KMS-11 (cell line): ENCODE results near the gene TMEM63B.

Source experiments
- H2AFZ ChIP-seq: fragments of 200-600 bp; sonication (generic); 2 replicates; pipeline ENCODE4 v1.6.1; 2016; ENCODE audit warnings: antibody characterized with exemption, mixed run types, low read depth
- H3K27ac ChIP-seq: fragments of 200-600 bp; sonication (generic); 2 replicates; pipeline ENCODE4 v1.6.1; 2016; ENCODE audit warnings: mild to moderate bottlenecking, mixed run types
- H3K27me3 ChIP-seq: fragments of 200-600 bp; sonication (generic); 2 replicates; pipeline ENCODE4 v1.6.1; 2017; ENCODE audit warnings: mild to moderate bottlenecking, low read depth, mixed run types, moderate library complexity; ENCODE audit not compliant: insufficient read depth
- H3K36me3 ChIP-seq: fragments of 200-600 bp; sonication (generic); 2 replicates; pipeline ENCODE4 v1.6.1; 2017; ENCODE audit warnings: mild to moderate bottlenecking, mixed run types; ENCODE audit not compliant: insufficient read depth
- H3K4me1 ChIP-seq: fragments of 200-600 bp; sonication (generic); 2 replicates; pipeline ENCODE4 v1.6.1; 2016; ENCODE audit warnings: mild to moderate bottlenecking, low read depth, mixed run types; ENCODE audit not compliant: poor library complexity, severe bottlenecking
- H3K4me2 ChIP-seq: fragments of 200-600 bp; sonication (generic); 2 replicates; pipeline ENCODE4 v1.7.0; 2016; ENCODE audit warnings: mild to moderate bottlenecking, mixed run types
- H3K4me3 ChIP-seq: fragments of 200-600 bp; sonication (generic); IDR thresholded peaks from 2 replicates; pipeline ENCODE4 v1.6.1; 2017; ENCODE audit warnings: low read depth, low read length, mixed read lengths; ENCODE audit not compliant: insufficient read depth
- H3K79me2 ChIP-seq: fragments of 200-600 bp; sonication (generic); 2 replicates; pipeline ENCODE4 v1.6.1; 2016; ENCODE audit warnings: low read depth, mixed run types; ENCODE audit not compliant: insufficient read depth
- H3K9ac ChIP-seq: fragments of 200-600 bp; sonication (generic); 2 replicates; pipeline ENCODE4 v1.6.1; 2016; ENCODE audit warnings: mild to moderate bottlenecking, mixed run types
- H4K20me1 ChIP-seq: fragments of 200-600 bp; sonication (generic); 2 replicates; pipeline ENCODE4 v1.6.1; 2016; ENCODE audit warnings: mild to moderate bottlenecking, mixed run types; ENCODE audit not compliant: insufficient read depth
- TF ChIP-seq, protein P1 (sequence below): fragments of 200-600 bp; sonication (generic); conservative IDR thresholded peaks from 2 replicates; pipeline ENCODE4 v1.6.1; 2017; ENCODE audit warnings: low read depth, mild to moderate bottlenecking, antibody characterized with exemption, low read length, moderate library complexity, mixed read lengths

TMEM63B gene

DNA sequence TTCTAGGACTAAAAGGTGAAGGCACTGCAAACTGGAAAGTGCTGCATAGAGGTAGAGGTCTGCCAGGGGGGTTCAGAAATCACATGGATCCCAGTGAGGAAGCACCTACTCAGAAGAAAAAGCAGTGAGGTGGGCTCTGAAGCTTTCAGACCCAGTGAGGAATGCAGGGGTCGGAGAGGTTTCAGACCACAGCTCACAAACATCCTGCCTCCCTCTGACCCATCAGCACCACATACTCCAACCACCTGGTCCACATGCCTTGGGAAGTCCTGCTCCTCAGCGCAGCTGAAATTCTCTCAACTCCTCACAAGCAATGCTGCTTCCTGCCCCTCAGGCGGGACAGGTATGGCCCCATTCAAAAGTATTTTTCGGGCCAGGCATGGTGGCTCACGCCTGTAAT lies 20.3 kb upstream of the TMEM63B start:
- Histone ChIP-seq H3K9ac (no peak overlapping the region), H3K79me2 (no peaks in the 10 kb centered on the region; the same call in 1 of the 2 replicates), H3K27ac (no peak overlapping the region), H3K27me3 (no peaks in the 10 kb centered on the region), H4K20me1 (no peaks in the 10 kb centered on the region), H3K4me3 (no peak overlapping the region), H2AFZ (no peak overlapping the region), H3K4me1 (no peaks in the 10 kb centered on the region), H3K36me3 (no peaks in the 10 kb centered on the region), H3K4me2 (no peak overlapping the region)
- TF ChIP-seq, protein P1, sequence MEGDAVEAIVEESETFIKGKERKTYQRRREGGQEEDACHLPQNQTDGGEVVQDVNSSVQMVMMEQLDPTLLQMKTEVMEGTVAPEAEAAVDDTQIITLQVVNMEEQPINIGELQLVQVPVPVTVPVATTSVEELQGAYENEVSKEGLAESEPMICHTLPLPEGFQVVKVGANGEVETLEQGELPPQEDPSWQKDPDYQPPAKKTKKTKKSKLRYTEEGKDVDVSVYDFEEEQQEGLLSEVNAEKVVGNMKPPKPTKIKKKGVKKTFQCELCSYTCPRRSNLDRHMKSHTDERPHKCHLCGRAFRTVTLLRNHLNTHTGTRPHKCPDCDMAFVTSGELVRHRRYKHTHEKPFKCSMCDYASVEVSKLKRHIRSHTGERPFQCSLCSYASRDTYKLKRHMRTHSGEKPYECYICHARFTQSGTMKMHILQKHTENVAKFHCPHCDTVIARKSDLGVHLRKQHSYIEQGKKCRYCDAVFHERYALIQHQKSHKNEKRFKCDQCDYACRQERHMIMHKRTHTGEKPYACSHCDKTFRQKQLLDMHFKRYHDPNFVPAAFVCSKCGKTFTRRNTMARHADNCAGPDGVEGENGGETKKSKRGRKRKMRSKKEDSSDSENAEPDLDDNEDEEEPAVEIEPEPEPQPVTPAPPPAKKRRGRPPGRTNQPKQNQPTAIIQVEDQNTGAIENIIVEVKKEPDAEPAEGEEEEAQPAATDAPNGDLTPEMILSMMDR: no peak

DNA sequence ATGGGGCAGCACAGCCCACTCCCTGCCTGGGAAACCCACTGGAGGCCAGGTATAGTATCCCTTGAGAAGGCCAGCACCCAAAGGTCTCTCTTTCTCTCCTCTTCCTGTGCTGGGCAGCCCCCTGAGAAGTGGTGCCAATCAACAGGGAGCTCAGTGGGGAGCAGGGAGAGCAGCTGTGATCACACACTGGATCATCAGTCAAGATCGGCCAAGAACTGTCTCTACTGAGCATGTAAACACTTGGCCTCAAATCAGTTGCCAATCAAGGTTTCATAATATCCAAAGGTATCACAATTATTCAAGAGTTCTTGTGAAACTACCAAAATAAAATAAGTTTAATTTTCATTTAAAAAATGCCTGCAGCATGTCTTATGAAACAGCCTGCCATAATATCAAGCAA lies 18.9 kb upstream of the TMEM63B start:
- no peak overlapping the region for H3K9ac ChIP-seq
- no peak overlapping the region for H3K4me2 ChIP-seq
- TF ChIP-seq, protein P1: no peak
- H3K4me3 ChIP-seq: no peak overlapping the region
- no peaks in the 10 kb centered on the region; the same call in 1 of the 2 replicates for H3K79me2 ChIP-seq
- no peaks in the 10 kb centered on the region for H3K4me1 ChIP-seq
- no peaks in the 10 kb centered on the region for H3K27me3 ChIP-seq
- H3K36me3 ChIP-seq: no peaks in the 10 kb centered on the region
- no peaks in the 10 kb centered on the region for H4K20me1 ChIP-seq
- no peak overlapping the region for H2AFZ ChIP-seq
- no peak overlapping the region for H3K27ac ChIP-seq

DNA sequence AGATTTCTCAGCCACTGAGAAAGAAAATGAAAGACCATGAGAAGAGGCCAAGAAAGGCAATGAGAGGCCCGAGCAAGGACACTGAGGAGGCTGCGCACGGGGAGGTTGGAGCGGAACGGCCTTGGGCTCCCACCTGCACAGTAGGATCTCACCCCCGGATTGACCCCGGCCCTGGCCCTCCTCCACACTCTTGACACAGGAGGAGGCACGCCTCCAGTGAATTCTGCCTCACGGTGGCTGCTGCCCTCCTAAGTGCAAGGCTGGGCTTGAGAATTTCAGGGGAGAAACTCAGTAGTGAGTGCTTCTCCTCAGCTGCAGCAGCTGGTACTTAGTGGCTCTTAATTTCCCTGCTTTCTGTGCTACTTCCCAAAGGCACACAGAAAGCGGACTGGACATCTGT lies 18.1 kb upstream of the TMEM63B start:
- Histone ChIP-seq H3K27ac (no peak overlapping the region), H3K36me3 (no peaks in the 10 kb centered on the region), H2AFZ (no peak overlapping the region), H3K4me1 (no peaks in the 10 kb centered on the region), H3K9ac (no peak overlapping the region), H3K79me2 (no peaks in the 10 kb centered on the region; the same call in 1 of the 2 replicates), H3K27me3 (no peaks in the 10 kb centered on the region), H3K4me2 (no peak overlapping the region), H3K4me3 (no peak overlapping the region), H4K20me1 (no peaks in the 10 kb centered on the region)
- TF ChIP-seq, protein P1: no peak

DNA sequence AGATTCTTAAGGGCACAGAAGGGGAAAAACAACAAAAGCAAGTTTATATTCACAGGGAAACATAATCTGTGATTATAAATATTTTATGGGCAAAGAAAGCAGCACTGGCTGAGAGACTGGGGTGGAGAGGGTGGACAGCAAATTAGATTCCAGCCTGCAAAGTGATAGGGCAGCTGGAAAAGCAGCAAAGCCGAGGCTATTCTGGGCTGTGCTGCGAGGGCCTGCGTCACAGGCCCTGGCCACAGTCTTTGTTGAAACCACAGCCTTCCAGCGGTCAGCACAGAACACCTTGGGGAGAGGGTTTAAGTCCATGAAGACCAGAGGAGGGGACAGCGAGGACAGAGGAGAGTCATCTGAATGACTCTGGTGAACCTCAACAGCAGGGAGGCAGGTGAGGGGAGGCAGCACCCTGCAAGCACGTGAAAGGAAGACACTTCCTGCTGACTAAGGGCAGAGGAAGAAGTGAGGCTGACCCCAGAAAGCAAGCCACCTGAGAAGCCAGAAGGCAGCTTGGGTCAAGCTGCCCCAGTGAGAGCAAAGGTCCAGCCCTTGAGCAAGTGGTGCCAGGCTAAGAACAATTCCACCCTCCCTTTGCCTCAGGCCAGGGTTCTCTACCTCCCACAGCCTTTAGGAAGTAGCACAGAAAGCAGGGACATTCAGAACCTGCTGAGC lies 17.2 kb upstream of the TMEM63B start:
- H4K20me1 ChIP-seq: 0 out of 2 replicates have a peak, but pooled peaks cover 5% of the 10 kb centered on the region
- no peak overlapping the region for H3K4me3 ChIP-seq
- peaks cover 8% of the 10 kb centered on the region; the same call in 1 of the 2 replicates for H3K79me2 ChIP-seq
- H3K36me3 ChIP-seq: no peaks in the 10 kb centered on the region; the same call in 1 of the 2 replicates
- no peak overlapping the region for H3K27ac ChIP-seq
- H3K9ac ChIP-seq: no peak overlapping the region
- no peak overlapping the region for H2AFZ ChIP-seq
- TF ChIP-seq, protein P1: no peak
- H3K27me3 ChIP-seq: no peaks in the 10 kb centered on the region
- peaks cover 6% of the 10 kb centered on the region for H3K4me1 ChIP-seq
- no peak overlapping the region for H3K4me2 ChIP-seq
